Lower leg skin (tissue), 4 donors: Measurements from ENCODE around the gene AHCYL2. TPM values are rescaled to one million over a fixed set of nuclear protein-coding genes. Genes with fewer than 3 reads are reported as not detected.

Source experiments
- DNase-seq, 2 donors: peaks; one replicate each; pipeline ENCODE4 v3.0.0-alpha.2; 2019; ENCODE audit warnings: low spot score in 2 of 2
- H3K4me3 ChIP-seq: fragments of 200-600 bp; sonication (generic); 2 replicates; pipeline ENCODE4 v1.5.1; 2017; ENCODE audit warnings: mild to moderate bottlenecking, low read depth; ENCODE audit not compliant: poor library complexity, severe bottlenecking
- POLR2A ChIP-seq, 2 donors: fragments of 450-650 bp; IDR thresholded peaks; one replicate each; pipeline ENCODE4 v1.6.1; 2016 to 2017; ENCODE audit warnings: antibody characterized with exemption in 2 of 2, mild to moderate bottlenecking in 1 of 2, moderate library complexity in 1 of 2
- WGBS, 2 donors: methylation state at CpG; one replicate each; pipeline ENCODE4 v1.1.5; 2018; 5-methylcytosine and 5-hydroxymethylcytosine counted together
- intact Hi-C: fragments of 100-400 bp; cut with DNase I; formaldehyde crosslinking; loops from one replicate; pipeline ENCODE4 v1.15.0; 2023; ENCODE audit warnings: low total_unique reads
- total RNA-seq, 4 donors: library from RNA; depleted of rRNA; stranded (reverse); fragments of >200 nt; gene quantifications; one replicate each; pipeline ENCODE4 v1.1.0, GENCODE V29; 2016
- TF ChIP-seq, protein P1 (sequence below), 3 donors: fragments of 450-650 bp; IDR thresholded peaks; one replicate each; pipeline ENCODE4 v1.5.1; 2016; ENCODE audit warnings: antibody characterized with exemption in 3 of 3, mild to moderate bottlenecking in 3 of 3, moderate library complexity in 2 of 3

AHCYL2 gene
- total RNA-seq, 4 donors from 2014 or later, result 31.1 to 45.8 (median 39.2) TPM

DNA sequence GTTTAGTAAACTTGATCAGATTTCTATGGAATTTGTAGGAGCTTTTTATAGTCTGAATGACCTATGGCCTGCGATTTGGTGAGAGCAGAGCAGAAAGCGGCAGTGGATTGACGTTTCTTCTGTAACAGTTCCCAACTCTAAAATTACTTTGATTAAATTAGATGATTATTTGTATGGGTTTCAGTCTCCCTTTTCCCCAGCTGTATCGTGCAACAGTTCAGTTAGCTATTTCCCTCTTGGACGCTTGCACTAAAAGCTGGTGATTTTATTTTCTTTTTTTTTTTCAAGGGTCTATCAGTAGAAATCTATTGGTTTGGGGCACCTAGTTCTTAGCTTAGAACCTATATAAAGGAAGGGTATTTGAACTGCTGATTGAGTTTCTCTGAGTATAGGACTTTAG is 6.8 kb downstream of the AHCYL2 start:
- no peak for DNase-seq
- 68 to 87% methylated on average over 5 of the region's 5 CpGs for WGBS, 2 donors
- TF ChIP-seq POLR2A (IDR thresholded peaks at IDR 0.05), result no peak
- TF ChIP-seq, protein P1, sequence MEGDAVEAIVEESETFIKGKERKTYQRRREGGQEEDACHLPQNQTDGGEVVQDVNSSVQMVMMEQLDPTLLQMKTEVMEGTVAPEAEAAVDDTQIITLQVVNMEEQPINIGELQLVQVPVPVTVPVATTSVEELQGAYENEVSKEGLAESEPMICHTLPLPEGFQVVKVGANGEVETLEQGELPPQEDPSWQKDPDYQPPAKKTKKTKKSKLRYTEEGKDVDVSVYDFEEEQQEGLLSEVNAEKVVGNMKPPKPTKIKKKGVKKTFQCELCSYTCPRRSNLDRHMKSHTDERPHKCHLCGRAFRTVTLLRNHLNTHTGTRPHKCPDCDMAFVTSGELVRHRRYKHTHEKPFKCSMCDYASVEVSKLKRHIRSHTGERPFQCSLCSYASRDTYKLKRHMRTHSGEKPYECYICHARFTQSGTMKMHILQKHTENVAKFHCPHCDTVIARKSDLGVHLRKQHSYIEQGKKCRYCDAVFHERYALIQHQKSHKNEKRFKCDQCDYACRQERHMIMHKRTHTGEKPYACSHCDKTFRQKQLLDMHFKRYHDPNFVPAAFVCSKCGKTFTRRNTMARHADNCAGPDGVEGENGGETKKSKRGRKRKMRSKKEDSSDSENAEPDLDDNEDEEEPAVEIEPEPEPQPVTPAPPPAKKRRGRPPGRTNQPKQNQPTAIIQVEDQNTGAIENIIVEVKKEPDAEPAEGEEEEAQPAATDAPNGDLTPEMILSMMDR (IDR thresholded peaks at IDR 0.05), result no peak
- no peak overlapping the region for H3K4me3 ChIP-seq
- intact Hi-C loops, result no loop called here

DNA sequence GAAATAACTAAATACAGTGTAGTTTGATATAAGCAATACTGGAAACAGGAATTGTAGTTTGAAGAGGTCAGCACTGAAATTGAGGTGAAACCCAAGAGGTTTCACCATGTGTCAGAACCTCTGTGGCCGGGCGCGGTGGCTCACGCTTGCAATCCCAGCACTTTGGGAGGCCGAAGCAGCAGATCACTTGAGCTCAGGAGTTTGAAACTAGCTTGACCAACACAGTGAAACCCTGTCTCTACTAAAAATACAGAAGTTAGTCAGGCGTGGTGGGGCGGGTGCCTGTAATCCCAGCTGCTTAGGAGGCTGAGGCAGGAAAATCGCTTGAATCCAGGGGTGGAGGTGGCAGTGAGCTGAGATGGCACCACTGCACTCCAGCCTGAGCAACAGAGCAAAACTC is 13.7 kb downstream of the AHCYL2 start:
- WGBS, 2 donors, result 88 to 94% methylated on average over 8 of the region's 8 CpGs
- no peak overlapping the region for H3K4me3 ChIP-seq
- intact Hi-C loops, result no loop called here
- TF ChIP-seq, protein P1 (IDR thresholded peaks at IDR 0.05), result no peak
- no peak for TF ChIP-seq POLR2A (IDR thresholded peaks at IDR 0.05)
- no peak for DNase-seq

DNA sequence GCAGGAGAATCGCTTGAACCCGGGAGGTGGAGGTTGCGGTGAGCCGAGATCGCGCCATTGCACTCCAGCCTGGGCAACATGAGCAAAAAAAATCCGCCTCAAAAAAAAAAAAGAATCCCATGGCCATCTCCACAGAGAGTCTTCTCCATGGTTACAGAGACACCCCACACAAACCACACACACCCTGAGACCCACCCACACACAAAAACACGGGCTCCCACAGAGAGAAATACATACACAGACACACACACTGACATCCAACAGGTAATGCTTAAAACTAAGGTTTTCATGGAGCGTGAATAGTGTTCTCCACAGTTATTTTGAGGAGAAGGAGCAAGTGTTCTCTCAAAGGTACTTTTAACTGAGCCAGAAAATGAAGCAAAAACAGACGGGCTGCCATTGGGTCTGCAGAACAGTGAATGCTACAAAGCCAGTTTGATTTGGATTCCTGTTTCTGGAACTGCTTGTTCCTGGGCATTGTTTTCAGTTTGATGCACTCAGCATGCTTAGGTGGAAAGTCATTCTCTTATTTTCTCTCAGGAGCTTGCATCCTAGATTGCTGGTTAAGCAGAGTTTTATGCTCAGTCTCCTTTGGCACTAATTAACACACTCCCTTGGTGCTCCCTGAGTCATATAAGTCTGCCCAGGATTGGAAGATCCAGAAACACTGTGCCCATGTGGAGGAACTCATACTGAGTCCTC is 15.4 kb downstream of the AHCYL2 start:
- H3K4me3 ChIP-seq, result no peak overlapping the region
- no peak for DNase-seq
- no peak for TF ChIP-seq POLR2A (IDR thresholded peaks at IDR 0.05)
- TF ChIP-seq, protein P1 (IDR thresholded peaks at IDR 0.05), result no peak
- intact Hi-C loops, result no loop called here
- WGBS, 2 donors, result 91 to 92% methylated on average over 10 of the region's 10 CpGs

DNA sequence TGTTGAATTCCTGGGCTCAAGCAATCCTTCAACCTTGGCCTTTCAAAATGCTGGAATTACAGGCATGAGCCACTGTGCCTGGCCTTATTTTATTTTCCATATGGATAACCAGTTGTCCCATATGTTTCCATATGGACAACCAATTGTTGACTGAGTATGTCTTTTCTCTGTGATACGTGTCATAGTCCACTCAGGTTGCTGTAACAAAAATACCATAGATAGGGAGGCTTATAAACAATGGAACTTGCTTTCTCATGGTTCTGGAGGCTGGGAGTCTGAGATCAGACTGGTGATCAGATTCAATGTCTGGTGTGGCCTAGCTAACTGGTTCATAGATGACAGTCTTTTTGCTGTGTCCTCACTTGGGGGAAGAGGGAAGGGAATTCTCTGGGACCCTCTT is 19.4 kb downstream of the AHCYL2 start:
- intact Hi-C loops, result no loop called here
- TF ChIP-seq, protein P1 (IDR thresholded peaks at IDR 0.05), result no peak
- no peak for TF ChIP-seq POLR2A (IDR thresholded peaks at IDR 0.05)
- 95 to 100% methylated on average over 1 of the region's 1 CpG for WGBS, 2 donors
- no peak for DNase-seq
- no peak overlapping the region for H3K4me3 ChIP-seq

DNA sequence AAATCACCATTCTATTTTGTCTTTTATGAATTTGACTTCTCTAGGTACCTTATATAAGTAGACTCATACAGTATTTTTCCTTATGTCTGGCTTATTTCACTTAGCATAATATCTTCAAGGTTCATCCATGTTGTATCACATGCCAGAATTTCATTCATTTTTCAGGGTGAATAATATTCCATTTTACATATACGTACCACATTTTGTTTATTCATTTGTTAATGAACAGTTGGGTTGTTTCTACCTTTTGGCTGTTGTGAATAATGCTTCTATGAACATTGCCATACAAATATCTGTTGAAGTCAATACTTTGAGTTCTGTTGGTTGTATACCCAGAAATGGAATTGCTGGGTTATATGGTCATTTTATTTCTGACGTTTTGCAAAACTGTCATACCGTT is 20.7 kb downstream of the AHCYL2 start:
- WGBS, 2 donors, result 63 to 94% methylated on average over 3 of the region's 3 CpGs
- TF ChIP-seq POLR2A (IDR thresholded peaks at IDR 0.05), result no peak
- TF ChIP-seq, protein P1 (IDR thresholded peaks at IDR 0.05), result no peak
- no peak for DNase-seq
- no peak overlapping the region for H3K4me3 ChIP-seq
- intact Hi-C loops, result no loop called here

DNA sequence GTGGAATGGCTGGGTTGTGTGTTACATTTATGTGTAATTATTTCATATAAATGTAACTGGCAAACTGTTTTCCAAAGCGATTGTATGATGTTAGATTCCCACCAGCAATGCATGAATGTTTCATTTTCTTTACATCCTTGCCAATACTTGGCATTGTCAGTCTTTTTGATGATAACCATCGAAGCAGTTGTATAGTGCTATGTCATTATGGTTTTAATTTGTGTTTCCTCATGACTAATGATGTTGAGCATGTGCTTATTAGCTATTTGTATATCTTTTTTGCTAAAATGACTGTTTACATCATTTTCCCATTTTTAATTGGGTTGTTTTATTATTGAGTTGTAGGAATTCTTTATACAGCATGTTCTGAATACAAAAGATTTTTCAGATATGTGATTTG is 22.3 kb downstream of the AHCYL2 start:
- H3K4me3 ChIP-seq, result no peak overlapping the region
- TF ChIP-seq, protein P1 (IDR thresholded peaks at IDR 0.05), result no peak
- no peak for TF ChIP-seq POLR2A (IDR thresholded peaks at IDR 0.05)
- no peak for DNase-seq
- WGBS, 2 donors, result 26 to 28% methylated on average over 2 of the region's 2 CpGs
- intact Hi-C loops, result no loop called here
